ENCODE measurements around the gene SLC1A7.

Gene SLC1A7

GRCh38 chr1:53160924-53161378, 18.5 kb upstream of the SLC1A7 start:
- no peak for DNase-seq (ENCODE audit: low spot score)

- no peak for DNase-seq (ENCODE audit: low spot score)
Observed at GRCh38 chr1:53158900-53159299, 16.5 kb upstream of the SLC1A7 start.

- no peak for DNase-seq (ENCODE audit: low spot score)
Observed at GRCh38 chr1:53156783-53157182, 14.3 kb upstream of the SLC1A7 start.

- DNase-seq (ENCODE audit: low spot score), result no peak
Observed at GRCh38 chr1:53155945-53156344, 13.5 kb upstream of the SLC1A7 start.

- DNase-seq (ENCODE audit: low spot score), result no peak
Observed at GRCh38 chr1:53155534-53155933, 13.1 kb upstream of the SLC1A7 start.

- DNase-seq (ENCODE audit: low spot score), result no peak
Observed at GRCh38 chr1:53154859-53155438, 12.5 kb upstream of the SLC1A7 start.

GRCh38 chr1:53153752-53154151, 11.3 kb upstream of the SLC1A7 start:
- no peak for DNase-seq (ENCODE audit: low spot score)

- DNase-seq (ENCODE audit: low spot score), result no peak
Observed at GRCh38 chr1:53148123-53148522, 5.7 kb upstream of the SLC1A7 start.

GRCh38 chr1:53147174-53147573, 4.7 kb upstream of the SLC1A7 start:
- DNase-seq (ENCODE audit: low spot score), result no peak

- no peak for DNase-seq (ENCODE audit: low spot score)
Observed at GRCh38 chr1:53145942-53146708, 3.7 kb upstream of the SLC1A7 start.

GRCh38 chr1:53145619-53145941, 3.1 kb upstream of the SLC1A7 start:
- DNase-seq (ENCODE audit: low spot score), result no peak

- no peak for DNase-seq (ENCODE audit: low spot score)
Observed at GRCh38 chr1:53145051-53145600, 2.7 kb upstream of the SLC1A7 start.

GRCh38 chr1:53144201-53144600, 1.8 kb upstream of the SLC1A7 start:
- no peak for DNase-seq (ENCODE audit: low spot score)

GRCh38 chr1:53143527-53143926, 1.1 kb upstream of the SLC1A7 start:
- DNase-seq (ENCODE audit: low spot score), result no peak

- DNase-seq (ENCODE audit: low spot score), result no peak
Observed at GRCh38 chr1:53141487-53142055, 867 bp downstream of the SLC1A7 start.

GRCh38 chr1:53140451-53140850, 2.0 kb downstream of the SLC1A7 start:
- DNase-seq (ENCODE audit: low spot score), result no peak

- DNase-seq (ENCODE audit: low spot score), result no peak
Observed at GRCh38 chr1:53139951-53140361, 2.5 kb downstream of the SLC1A7 start.

- DNase-seq (ENCODE audit: low spot score), result no peak
Observed at GRCh38 chr1:53138991-53139884, 3.2 kb downstream of the SLC1A7 start.

GRCh38 chr1:53137729-53138128, 4.7 kb downstream of the SLC1A7 start:
- DNase-seq (ENCODE audit: low spot score), result no peak

GRCh38 chr1:53135735-53136114, 6.7 kb downstream of the SLC1A7 start:
- DNase-seq (ENCODE audit: low spot score), result peak; percentile 25

GRCh38 chr1:53134961-53135734, 7.3 kb downstream of the SLC1A7 start:
- DNase-seq (ENCODE audit: low spot score), result no peak

Measured in CD4-positive, alpha-beta T cell treated with Interleukin-15 for 4 hours (primary cell).